HK-2 (cell line): Measurements from ENCODE around the gene GET3.
"Not testable (repeated sequence)": the region's sequence is repeated elsewhere in the genome, so short reads cannot be mapped to it uniquely, and the experiment has no call there.

ENCODE experiments used
- DNase-seq: peaks from one replicate; pipeline ENCODE4 v3.0.0-alpha.2; 2018; ENCODE audit not compliant: unreplicated experiment

Gene GET3

GRCh38 chr19:12736995-12737834 is at the start of gene GET3:
GET3 (plus strand) TSS chr19:12737497; CDS start chr19:12737506, 9 bp downstream.
- DNase-seq, result peak; percentile 93

- no peak for DNase-seq
Measured at GRCh38 chr19:12689012-12689411, 48.3 kb upstream of the GET3 start.

DNA sequence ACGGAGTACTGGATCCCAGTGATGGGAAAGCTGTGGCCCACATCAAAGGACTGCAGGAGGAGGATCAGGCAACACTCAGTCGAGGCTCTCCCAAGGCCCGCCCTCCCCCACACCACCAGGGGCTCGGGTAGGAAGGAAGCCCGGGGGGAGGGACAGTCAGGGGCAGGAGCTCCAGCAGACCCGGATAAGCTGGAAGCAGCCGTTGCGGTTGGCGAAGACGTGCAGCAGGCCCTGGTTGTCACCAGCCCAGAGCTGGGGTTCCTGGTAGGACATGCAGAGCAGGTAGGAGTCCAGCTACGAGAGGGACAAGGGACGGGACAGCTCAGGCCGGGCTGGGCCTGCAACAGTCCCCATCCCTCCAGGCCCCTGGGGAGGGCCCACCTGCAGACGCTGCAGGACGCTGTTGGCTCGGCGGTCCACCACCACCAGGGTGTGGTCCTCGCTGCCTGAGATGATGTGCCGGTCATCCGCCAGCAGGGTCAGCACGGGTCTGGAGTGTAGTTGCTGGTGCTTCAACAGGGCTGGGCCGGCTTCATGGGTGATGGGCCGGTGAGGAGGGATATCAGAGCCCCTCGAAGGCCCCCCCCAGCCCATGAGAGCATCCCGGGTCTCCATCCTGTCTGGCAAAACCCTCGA is 47.6 kb upstream of the GET3 start:
- DNase-seq, result no peak

GRCh38 chr19:12692960-12693359 is 44.3 kb upstream of the GET3 start:
- no peak for DNase-seq

GRCh38 chr19:12694641-12695040 is 42.7 kb upstream of the GET3 start:
- DNase-seq, result no peak

DNA sequence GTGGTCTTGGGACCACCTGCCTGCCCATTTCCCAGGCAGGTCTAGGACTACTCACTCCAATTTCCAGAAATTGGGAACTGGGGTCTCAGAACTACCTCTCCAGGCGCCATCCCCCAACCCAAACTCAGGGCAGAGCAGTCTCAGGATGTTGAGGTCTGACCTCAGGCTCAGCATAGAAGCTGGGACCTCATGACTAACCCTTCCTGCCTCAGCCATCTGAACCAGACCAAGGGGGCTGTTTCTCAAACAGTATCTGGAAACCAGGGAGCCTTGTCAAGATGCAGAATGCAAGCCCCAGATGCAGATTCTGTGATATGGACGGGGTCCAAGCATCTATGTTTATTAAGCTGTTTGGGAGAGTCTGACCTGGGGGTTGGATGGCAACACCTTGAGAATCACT is 42.2 kb upstream of the GET3 start:
- no peak for DNase-seq

- no peak for DNase-seq
Measured at GRCh38 chr19:12695514-12695913, 41.8 kb upstream of the GET3 start.

- DNase-seq, result no peak
Measured at GRCh38 chr19:12695997-12696365, 41.3 kb upstream of the GET3 start.

DNA sequence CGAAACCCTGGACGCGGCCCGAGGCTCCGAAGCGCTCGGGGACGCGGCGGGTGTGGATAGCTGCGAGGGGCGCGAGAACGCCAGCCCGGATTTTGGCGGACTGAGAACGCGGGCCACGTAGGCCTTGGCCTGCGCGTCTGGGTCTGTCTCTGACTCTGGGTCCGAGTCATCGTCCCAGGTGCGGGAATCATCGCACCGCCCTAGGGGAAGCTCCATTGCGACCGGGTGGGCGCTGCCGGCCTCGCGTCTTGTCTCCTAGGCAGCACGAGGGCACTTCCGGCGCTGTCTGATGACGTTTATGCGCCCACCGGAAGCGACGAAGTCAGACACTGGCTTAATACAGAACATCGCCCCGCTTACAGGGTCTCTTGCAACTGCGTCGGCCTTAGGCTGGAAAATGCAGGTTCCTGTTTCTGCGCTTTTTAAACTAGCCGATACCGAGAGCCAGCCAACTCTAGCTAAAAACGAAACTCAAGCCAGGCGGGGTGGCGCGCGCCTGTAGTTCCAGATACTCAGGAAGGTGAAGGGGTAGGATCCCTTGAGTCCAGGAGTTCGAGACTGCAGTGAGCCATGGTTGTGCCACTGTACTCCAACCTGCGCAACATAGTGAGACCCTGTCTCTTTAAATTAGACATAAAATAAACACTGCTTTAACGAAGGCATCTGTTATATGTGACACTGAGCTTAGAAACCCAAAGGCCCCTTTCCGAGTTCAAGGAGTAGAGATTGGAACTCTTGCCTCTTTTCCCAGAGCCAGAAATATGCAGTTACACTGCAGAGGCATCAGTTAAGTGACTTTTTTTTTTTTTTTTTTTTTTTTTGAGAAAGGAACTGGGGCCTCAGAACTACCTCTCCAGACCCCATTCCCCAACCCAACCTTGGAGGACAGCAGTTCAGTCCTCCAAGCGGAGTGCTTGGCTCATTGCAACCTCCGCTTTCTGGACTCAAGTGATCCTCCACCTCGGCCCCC is 40.6 kb upstream of the GET3 start, which contains the start of gene FBXW9:
Gene FBXW9 (minus strand): TSS at position 266 of the 970 bp plus-strand sequence. CDS start 50 bp downstream, at position 216.
- DNase-seq, result peak; percentile 95

DNA sequence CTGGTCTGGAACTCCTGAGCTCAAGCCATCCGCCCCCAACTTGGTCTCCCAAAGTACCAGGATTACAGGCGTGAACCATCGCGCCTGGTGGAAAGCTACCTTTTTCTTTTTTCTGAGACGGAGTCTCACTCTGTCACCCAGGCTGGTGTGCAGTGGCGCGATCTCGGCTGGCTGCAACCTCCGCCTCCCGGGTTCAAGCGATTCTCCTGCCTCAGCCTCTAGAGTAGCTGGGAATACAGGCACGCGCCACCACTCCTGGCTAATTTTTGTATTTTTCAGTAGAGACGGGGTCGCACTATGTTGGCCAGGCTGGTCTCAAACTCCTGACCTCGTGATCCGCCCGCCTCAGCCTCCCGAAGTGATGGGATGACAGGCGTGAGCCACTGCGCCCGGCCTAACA is 39.9 kb upstream of the GET3 start:
- DNase-seq, result not testable (repeated sequence)

GRCh38 chr19:12698138-12698537 is 39.2 kb upstream of the GET3 start:
- no peak for DNase-seq

DNA sequence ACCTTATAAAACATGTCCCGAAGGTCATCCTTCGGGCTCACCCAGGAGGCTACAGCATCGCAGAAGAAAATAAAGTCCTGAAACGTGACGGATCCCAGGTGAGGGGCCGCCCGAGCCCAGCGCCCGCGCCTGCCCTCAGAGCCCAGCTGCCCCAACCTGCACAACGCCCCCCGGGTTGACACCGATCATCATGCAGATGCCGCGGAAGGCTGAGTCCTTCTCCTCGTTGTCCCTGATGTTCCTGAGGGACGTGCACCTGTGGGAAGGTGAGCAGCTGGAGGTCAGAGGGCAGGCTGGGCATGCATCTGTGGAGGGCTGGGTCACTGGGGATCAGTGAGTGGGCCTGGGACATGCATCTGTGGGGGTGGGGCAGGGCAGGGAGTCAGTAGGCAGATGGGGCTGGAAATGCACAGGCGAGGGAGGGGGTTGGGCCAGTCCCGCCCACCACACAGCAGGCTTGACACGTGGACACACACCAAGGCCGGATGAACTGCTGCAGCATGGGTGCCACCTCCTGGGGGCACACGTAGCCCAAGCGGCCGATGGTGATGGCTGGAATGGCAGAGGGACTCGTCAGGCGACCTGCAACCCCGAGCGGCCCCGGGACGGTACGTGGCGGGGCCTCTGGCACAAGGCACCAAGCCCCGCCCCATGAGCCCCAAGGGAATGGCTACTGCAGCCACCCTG is 35.6 kb upstream of the GET3 start:
- DNase-seq, result no peak

DNA sequence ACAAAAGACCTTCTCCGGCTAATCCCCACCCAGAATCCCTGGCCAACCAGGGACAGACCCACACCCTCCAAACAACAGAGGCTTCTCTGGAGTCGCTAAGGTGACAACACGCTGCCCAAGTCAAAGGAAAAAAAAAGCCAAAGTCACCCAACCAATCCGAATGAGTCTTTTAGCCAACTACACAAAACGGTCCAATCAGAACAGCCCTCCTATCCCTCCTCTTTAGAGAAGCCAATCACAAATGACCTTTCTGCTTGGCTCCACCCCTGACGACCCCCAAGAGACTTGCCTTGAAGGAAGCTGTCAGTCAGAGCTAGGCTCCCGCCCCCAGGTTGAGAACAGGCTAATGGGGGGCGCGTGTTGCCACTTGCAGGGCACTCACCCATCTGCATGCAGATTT is 34.3 kb upstream of the GET3 start:
- no peak for DNase-seq

DNA sequence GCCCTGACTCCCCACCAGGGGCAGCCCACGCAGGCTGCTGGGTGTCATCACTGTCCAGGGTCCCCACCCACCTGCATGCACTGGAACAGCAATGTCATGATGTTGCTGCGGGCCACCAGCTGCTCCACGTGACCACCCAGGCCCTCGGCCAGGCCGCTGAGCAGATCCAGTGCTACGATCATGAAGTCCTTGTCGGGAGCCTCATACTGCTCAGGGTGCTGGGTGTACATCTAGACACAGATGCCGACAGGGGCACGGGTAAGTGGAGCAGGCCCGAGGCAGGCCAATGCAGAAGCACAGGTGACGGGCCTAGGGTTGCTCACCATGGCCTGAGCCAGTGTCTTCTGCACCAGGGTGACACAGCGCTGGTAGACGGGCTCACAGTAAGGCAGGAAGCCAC is 32.1 kb upstream of the GET3 start:
- DNase-seq, result no peak

DNA sequence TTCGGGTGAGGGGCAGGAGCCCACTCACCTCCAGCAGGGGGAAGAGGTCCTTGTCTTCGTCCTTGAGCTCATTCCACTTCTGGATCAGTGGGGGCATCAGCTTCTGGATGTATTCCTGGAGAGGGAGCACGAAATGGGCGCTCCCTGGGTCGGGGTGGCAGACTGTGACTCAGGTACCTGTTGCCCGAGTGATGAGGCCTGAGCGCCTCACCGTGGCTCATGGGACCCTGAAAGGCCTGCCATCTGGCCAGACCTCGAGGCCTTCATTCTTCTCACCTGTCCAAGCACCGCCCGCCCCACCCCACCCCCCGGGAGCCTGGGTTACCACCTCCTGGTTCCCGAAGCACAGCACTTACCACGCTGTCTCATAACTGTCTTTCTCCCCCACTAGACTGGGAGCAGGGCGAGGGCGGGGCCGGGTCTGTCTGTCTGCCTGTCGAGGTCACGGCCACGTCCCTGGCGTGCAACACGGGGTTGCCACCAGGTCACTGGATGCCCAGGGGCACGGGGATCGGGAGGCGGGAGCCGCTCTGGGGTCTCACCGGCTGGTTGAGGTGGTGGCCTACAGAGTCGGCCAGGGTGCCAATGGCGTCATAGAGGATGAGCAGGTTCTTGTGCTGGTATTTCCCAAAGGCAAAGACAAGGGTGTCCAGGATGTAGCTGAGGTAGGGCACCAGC is 31.5 kb upstream of the GET3 start:
- no peak for DNase-seq

- no peak for DNase-seq
Measured at GRCh38 chr19:12706332-12706718, 31.0 kb upstream of the GET3 start.

DNA sequence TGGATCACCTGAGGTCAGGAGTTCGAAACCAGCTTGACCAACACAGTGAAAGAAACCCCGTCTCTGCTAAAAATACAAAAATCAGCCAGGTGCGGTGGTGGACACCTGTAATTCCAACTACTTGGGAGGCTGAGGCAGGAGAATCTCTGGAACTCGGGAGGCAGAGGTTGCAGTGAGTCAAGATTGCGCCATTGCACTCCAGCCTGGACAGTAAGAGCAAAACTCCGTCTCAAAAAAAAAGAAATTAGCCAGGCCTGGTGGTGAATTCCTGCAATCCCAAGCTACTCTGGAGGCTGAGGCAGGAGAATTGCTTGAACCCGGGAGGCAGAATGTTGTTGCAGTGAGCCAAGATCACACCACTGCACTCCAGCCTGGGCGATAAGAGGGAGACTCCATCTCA is 28.7 kb upstream of the GET3 start:
- no peak for DNase-seq

GRCh38 chr19:12711187-12711586 is 26.1 kb upstream of the GET3 start:
- no peak for DNase-seq

DNA sequence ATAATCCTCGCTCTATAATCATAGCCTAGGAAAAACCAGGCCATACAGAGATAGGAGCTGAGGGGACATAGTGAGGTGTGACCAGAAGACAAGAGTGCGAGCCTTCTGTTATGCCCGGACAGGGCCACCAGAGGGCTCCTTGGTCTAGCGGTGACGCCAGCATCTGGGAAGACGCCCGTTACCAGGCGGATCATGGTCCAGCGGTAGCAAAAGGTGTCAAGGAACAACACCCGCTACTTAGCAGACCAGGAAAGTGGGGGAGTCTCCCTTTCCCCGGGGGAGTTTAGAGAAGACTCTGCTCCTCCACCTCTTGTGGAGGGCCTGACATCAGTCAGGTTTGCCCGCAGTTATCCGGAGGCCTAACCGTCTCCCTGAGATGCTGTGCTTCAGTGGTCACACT is 25.2 kb upstream of the GET3 start:
- not testable (repeated sequence) for DNase-seq

DNA sequence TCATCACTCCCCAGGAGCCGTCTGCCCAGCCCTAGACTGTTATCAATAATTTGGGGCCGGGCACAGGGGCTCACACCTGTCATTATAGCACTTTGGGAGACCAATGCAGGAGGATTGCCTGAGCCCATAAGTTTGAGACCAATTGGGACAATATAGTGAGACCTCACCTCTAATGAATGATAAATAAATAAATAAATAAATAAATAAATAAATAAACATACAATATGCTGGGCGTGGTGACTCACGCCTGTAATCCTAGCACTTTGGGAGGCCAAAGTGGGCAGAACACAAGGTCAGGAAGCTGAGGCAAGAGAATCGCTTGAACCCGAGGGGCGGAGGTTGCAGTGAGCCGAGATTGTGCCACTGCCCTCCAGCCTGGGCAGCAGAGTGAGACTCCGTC is 24.0 kb upstream of the GET3 start:
- not testable (repeated sequence) for DNase-seq

- no peak for DNase-seq
Measured at GRCh38 chr19:12715102-12715501, 22.2 kb upstream of the GET3 start.
